Mesenchymal stem cell (in vitro differentiated cells and primary cell): ENCODE measurements around the gene ADGRE3. TPM values are rescaled to one million over a fixed set of nuclear protein-coding genes. Genes with fewer than 3 reads are reported as not detected.

Source experiments
- DNase-seq: peaks from one replicate; pipeline ENCODE4 v3.0.0-alpha.2; 2013
- H2AFZ ChIP-seq: one replicate; pipeline ENCODE4 v1.6.1; 2013; ENCODE audit warnings: low read depth, mild to moderate bottlenecking, control low read depth, inconsistent platforms, low read length, moderate library complexity
- H2AK5ac ChIP-seq: 2 replicates; pipeline ENCODE4 v1.6.1; 2013; ENCODE audit warnings: low read length, moderate library complexity, mild to moderate bottlenecking, inconsistent platforms; ENCODE audit not compliant: severe bottlenecking
- H2BK120ac ChIP-seq: one replicate; pipeline ENCODE4 v1.6.1; 2013; ENCODE audit warnings: low read depth, mild to moderate bottlenecking, inconsistent platforms, low read length, moderate library complexity
- H2BK12ac ChIP-seq, 2 experiments: one replicate each; pipeline ENCODE4 v1.6.1; 2013; ENCODE audit warnings: inconsistent platforms in 2 of 2, low read length in 2 of 2, mild to moderate bottlenecking in 2 of 2, moderate library complexity in 2 of 2, control low read depth in 1 of 2
- H2BK15ac ChIP-seq: one replicate; pipeline ENCODE4 v1.6.1; 2013; ENCODE audit warnings: mild to moderate bottlenecking, low read depth, inconsistent platforms; ENCODE audit not compliant: poor library complexity, severe bottlenecking
- H2BK5ac ChIP-seq: 2 replicates; pipeline ENCODE4 v1.6.1; 2013; ENCODE audit warnings: low read depth, mild to moderate bottlenecking, low read length, control low read depth, inconsistent platforms; ENCODE audit not compliant: poor library complexity, severe bottlenecking
- H3K14ac ChIP-seq, 2 experiments: one replicate each; pipeline ENCODE4 v1.6.1; 2013; ENCODE audit warnings: inconsistent platforms in 2 of 2, low read length in 2 of 2, control low read depth in 1 of 2, mild to moderate bottlenecking in 1 of 2, moderate library complexity in 1 of 2
- H3K18ac ChIP-seq, 2 experiments: one replicate each; pipeline ENCODE4 v1.6.1; 2013; ENCODE audit warnings: inconsistent platforms in 2 of 2, low read length in 2 of 2, control low read depth in 1 of 2, low read depth in 1 of 2, mild to moderate bottlenecking in 1 of 2
- H3K23ac ChIP-seq, 2 experiments: one replicate each; pipeline ENCODE4 v1.6.1; 2013; ENCODE audit warnings: inconsistent platforms in 2 of 2, low read length in 2 of 2, mild to moderate bottlenecking in 2 of 2, moderate library complexity in 2 of 2, control low read depth in 1 of 2
- H3K27ac ChIP-seq: 2 replicates; pipeline ENCODE4 v1.5.1; 2013; ENCODE audit warnings: mild to moderate bottlenecking, moderate library complexity, low read length, control low read depth, inconsistent platforms; ENCODE audit not compliant: poor library complexity, severe bottlenecking
- H3K27me3 ChIP-seq, 2 experiments: 2 replicates each; pipeline versions ENCODE4 v1.6.1 to v1.7.0; 2013; ENCODE audit warnings: low read length in 2 of 2, mild to moderate bottlenecking in 2 of 2, moderate library complexity in 2 of 2, control low read depth in 1 of 2, inconsistent platforms in 1 of 2; ENCODE audit not compliant: control insufficient read depth in 1 of 2, insufficient read depth in 1 of 2
- H3K36me3 ChIP-seq, 2 experiments: 2 replicates each; pipeline versions ENCODE4 v1.6.1 to v1.7.0; 2013; ENCODE audit warnings: low read length in 2 of 2, control low read depth in 1 of 2, inconsistent platforms in 1 of 2, low read depth in 1 of 2, mild to moderate bottlenecking in 1 of 2; ENCODE audit not compliant: insufficient read depth in 2 of 2, control insufficient read depth in 1 of 2
- H3K4ac ChIP-seq, 2 experiments: one replicate each; pipeline ENCODE4 v1.6.1; 2013; ENCODE audit warnings: inconsistent platforms in 2 of 2, low read length in 2 of 2, mild to moderate bottlenecking in 2 of 2, moderate library complexity in 2 of 2, control low read depth in 1 of 2, low read depth in 1 of 2
- H3K4me1 ChIP-seq: 2 replicates; pipeline ENCODE4 v1.6.1; 2013; ENCODE audit warnings: low read depth, low read length, control low read depth; ENCODE audit not compliant: control insufficient read depth, insufficient read depth
- H3K4me2 ChIP-seq: 2 replicates; pipeline ENCODE4 v1.6.1; 2013; ENCODE audit warnings: low read length, mild to moderate bottlenecking, inconsistent platforms; ENCODE audit not compliant: poor library complexity, severe bottlenecking
- H3K4me3 ChIP-seq, 2 experiments: 2 replicates each; pipeline versions ENCODE4 v1.5.1 to v1.7.0; 2013; ENCODE audit warnings: low read length in 2 of 2, mild to moderate bottlenecking in 2 of 2, control low read depth in 1 of 2, low read depth in 1 of 2; ENCODE audit not compliant: insufficient read depth in 1 of 2
- H3K79me1 ChIP-seq: replicated peaks from 2 replicates; pipeline ENCODE4 v1.6.1; 2013; ENCODE audit warnings: mild to moderate bottlenecking, control low read depth, low read length, inconsistent platforms; ENCODE audit not compliant: poor library complexity, severe bottlenecking
- H3K9ac ChIP-seq: 2 replicates; pipeline ENCODE4 v1.7.0; 2013; ENCODE audit warnings: mild to moderate bottlenecking, low read length, moderate library complexity
- H3K9me3 ChIP-seq: 2 replicates; pipeline ENCODE4 v1.7.0; 2013; ENCODE audit warnings: mild to moderate bottlenecking, low read length; ENCODE audit not compliant: control insufficient read depth
- H4K8ac ChIP-seq: one replicate; pipeline ENCODE4 v1.6.1; 2013; ENCODE audit warnings: inconsistent platforms, mild to moderate bottlenecking, low read length, moderate library complexity
- H4K91ac ChIP-seq: one replicate; pipeline ENCODE4 v1.6.1; 2013; ENCODE audit warnings: mild to moderate bottlenecking, low read length, inconsistent platforms
- WGBS: methylation state at CpG from one replicate; pipeline ENCODE4 v1.1.7; 2013; ENCODE audit warnings: mixed read lengths; 5-methylcytosine and 5-hydroxymethylcytosine counted together
- polyA plus RNA-seq, 2 experiments: library from polyadenylated mRNA; stranded (reverse); fragments of 200-250 nt; gene quantifications; one replicate each; pipeline ENCODE4 v1.2.3, GENCODE V29; 2013

The ADGRE3 gene
- polyA plus RNA-seq (2013, experiment 1 of 2), result not detected
- not detected for polyA plus RNA-seq (2013, experiment 2 of 2)

GRCh38 chr19:14674764-14675163 lies at the start of gene ADGRE3:
Gene ADGRE3 (minus strand): TSS chr19:14674844. CDS start chr19:14674770, 74 bp downstream.
- Histone ChIP-seq H2BK12ac (no peak within 1 kb of the TSS), H2BK120ac (no peak within 1 kb of the TSS), H3K14ac (no peak within 1 kb of the TSS), H3K4ac (no peak within 1 kb of the TSS), H3K4me1 (no peaks in the 10 kb centered on the region), H3K79me1 (no peaks in the 10 kb centered on the region), H3K23ac (no peak within 1 kb of the TSS), H3K9ac (no peak within 1 kb of the TSS), H3K9me3 (peaks cover 3% of the 10 kb centered on the region), H3K27ac (no peak within 1 kb of the TSS), H3K27me3 (peaks cover 0 to 7% of the 10 kb centered on the region in 2 experiments), H3K36me3 (no peaks in the 10 kb centered on the region), H3K18ac (no peak within 1 kb of the TSS), H2BK5ac (no peak within 1 kb of the TSS), H3K4me2 (no peak within 1 kb of the TSS), H2AK5ac (no peak within 1 kb of the TSS), H2BK15ac (no peak within 1 kb of the TSS), H4K8ac (no peak within 1 kb of the TSS), H4K91ac (no peak within 1 kb of the TSS), H3K4me3 (no peak within 1 kb of the TSS), H2AFZ (no peak within 1 kb of the TSS)
- WGBS, result 79% methylated on average over 6 of the region's 6 CpGs
- DNase-seq, result no peak

GRCh38 chr19:14722127-14722526 lies 47.5 kb upstream of the ADGRE3 start:
- Histone ChIP-seq H3K27ac (no peak overlapping the region), H2BK15ac (no peak overlapping the region), H3K9me3 (peaks cover 91% of the 10 kb centered on the region), H3K79me1 (no peaks in the 10 kb centered on the region), H2BK5ac (no peak overlapping the region), H3K4me2 (no peak overlapping the region), H4K8ac (no peak overlapping the region), H3K4me1 (no peaks in the 10 kb centered on the region), H3K18ac (no peak overlapping the region), H2BK120ac (no peak overlapping the region), H2BK12ac (no peak overlapping the region), H3K9ac (no peak overlapping the region), H4K91ac (no peak overlapping the region), H3K14ac (no peak overlapping the region), H3K23ac (no peak overlapping the region), H3K36me3 (peaks cover 9 to 68% of the 10 kb centered on the region in 2 experiments), H2AK5ac (no peak overlapping the region), H3K27me3 (no peaks in the 10 kb centered on the region), H2AFZ (no peak overlapping the region), H3K4me3 (peak overlapping the region in 1 of 2 experiments; percentile 10), H3K4ac (no peak overlapping the region)
- WGBS, result 67% methylated on average over 2 of the region's 2 CpGs
- DNase-seq, result no peak

GRCh38 chr19:14719162-14719561 lies 44.5 kb upstream of the ADGRE3 start:
- Histone ChIP-seq H3K9ac (no peak overlapping the region), H3K9me3 (peaks cover 99% of the 10 kb centered on the region), H3K4me1 (no peaks in the 10 kb centered on the region), H2AFZ (no peak overlapping the region), H4K91ac (no peak overlapping the region), H3K4me2 (no peak overlapping the region), H2BK120ac (no peak overlapping the region), H3K79me1 (no peaks in the 10 kb centered on the region), H2BK15ac (no peak overlapping the region), H3K36me3 (peaks cover 38 to 96% of the 10 kb centered on the region in 2 experiments), H4K8ac (no peak overlapping the region), H3K23ac (no peak overlapping the region), H3K27me3 (no peaks in the 10 kb centered on the region), H3K18ac (no peak overlapping the region), H2BK12ac (no peak overlapping the region), H3K4ac (no peak overlapping the region), H2BK5ac (no peak overlapping the region), H3K14ac (no peak overlapping the region), H3K27ac (no peak overlapping the region), H2AK5ac (no peak overlapping the region), H3K4me3 (peak overlapping the region in 1 of 2 experiments; percentile 64)
- no peak for DNase-seq
- WGBS, result 100% methylated on average over 1 of the region's 3 CpGs

- Histone ChIP-seq H3K23ac (no peak overlapping the region), H2BK120ac (no peak overlapping the region), H3K36me3 (peaks cover 43 to 96% of the 10 kb centered on the region in 2 experiments), H3K9ac (no peak overlapping the region), H2AK5ac (no peak overlapping the region), H3K27ac (no peak overlapping the region), H3K18ac (no peak overlapping the region), H2AFZ (no peak overlapping the region), H4K8ac (no peak overlapping the region), H3K4me3 (peak overlapping the region in 1 of 2 experiments; percentile 64), H2BK15ac (no peak overlapping the region), H3K9me3 (peaks cover 98% of the 10 kb centered on the region), H3K14ac (no peak overlapping the region), H2BK12ac (no peak overlapping the region), H3K4me1 (no peaks in the 10 kb centered on the region), H3K4me2 (no peak overlapping the region), H4K91ac (no peak overlapping the region), H3K79me1 (no peaks in the 10 kb centered on the region), H3K4ac (no peak overlapping the region), H3K27me3 (no peaks in the 10 kb centered on the region), H2BK5ac (no peak overlapping the region)
- DNase-seq, result peak; percentile 1
- 92% methylated on average over 18 of the region's 18 CpGs for WGBS
These were observed 44.0 kb upstream of the ADGRE3 start for GRCh38 chr19:14718522-14719116.
